Mononuclear cell (primary cell): ENCODE results near the gene EVX2. TPM values are rescaled to one million over a fixed set of nuclear protein-coding genes. Genes with fewer than 3 reads are reported as not detected.

Experiments
- H3K27me3 ChIP-seq: 2 replicates; pipeline ENCODE4 v1.6.0; 2011; ENCODE audit warnings: low read length, control low read depth; ENCODE audit not compliant: insufficient read depth
- H3K4me1 ChIP-seq: 2 replicates; pipeline ENCODE4 v1.5.1; 2011; ENCODE audit warnings: mild to moderate bottlenecking, low read length, control low read depth; ENCODE audit not compliant: insufficient read depth
- H3K4me3 ChIP-seq: 2 replicates; pipeline ENCODE4 v1.5.1; 2011; ENCODE audit warnings: mild to moderate bottlenecking, low read length, moderate library complexity
- H3K9me3 ChIP-seq: 2 replicates; pipeline ENCODE4 v1.5.1; 2011; ENCODE audit warnings: low read depth, mild to moderate bottlenecking, control low read depth, low read length
- total RNA-seq: library from RNA; depleted of rRNA; stranded (reverse); fragments of >200 nt; gene quantifications from one replicate; pipeline ENCODE4 v1.2.3, GENCODE V29; 2012

EVX2 gene
- total RNA-seq, result not detected

DNA sequence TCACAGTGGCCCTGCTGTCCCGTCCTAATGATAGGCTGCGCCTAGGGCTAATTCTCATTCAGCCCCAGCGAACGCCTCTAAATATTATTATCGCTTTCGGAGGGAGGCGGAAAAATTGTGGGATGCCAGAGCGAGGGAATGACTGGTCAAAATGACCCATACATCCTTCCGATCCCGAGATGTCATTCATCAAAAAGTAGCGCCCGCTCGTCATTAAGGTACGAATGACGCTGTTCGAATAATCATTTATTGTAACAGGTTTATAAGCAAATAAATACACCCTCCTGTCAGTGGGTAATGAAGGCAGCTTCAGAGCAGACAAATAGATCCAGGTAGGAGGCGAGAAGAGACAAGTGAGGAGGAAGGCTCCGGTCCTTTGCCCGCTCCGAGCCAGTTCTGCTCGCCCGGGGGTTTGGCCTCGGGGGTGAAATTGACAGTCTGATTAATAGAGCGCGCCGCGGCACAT, at the start of gene EVX2:
TSS of gene EVX2 (minus strand) at position 167 of the 466 bp plus-strand sequence. CDS start 186 bp downstream, outside the sequence.
- H3K4me3 ChIP-seq, result no peak within 1 kb of the TSS
- peaks cover 23% of the 10 kb centered on the region for H3K4me1 ChIP-seq
- H3K27me3 ChIP-seq, result peaks cover 96% of the 10 kb centered on the region
- H3K9me3 ChIP-seq, result no peaks in the 10 kb centered on the region

DNA sequence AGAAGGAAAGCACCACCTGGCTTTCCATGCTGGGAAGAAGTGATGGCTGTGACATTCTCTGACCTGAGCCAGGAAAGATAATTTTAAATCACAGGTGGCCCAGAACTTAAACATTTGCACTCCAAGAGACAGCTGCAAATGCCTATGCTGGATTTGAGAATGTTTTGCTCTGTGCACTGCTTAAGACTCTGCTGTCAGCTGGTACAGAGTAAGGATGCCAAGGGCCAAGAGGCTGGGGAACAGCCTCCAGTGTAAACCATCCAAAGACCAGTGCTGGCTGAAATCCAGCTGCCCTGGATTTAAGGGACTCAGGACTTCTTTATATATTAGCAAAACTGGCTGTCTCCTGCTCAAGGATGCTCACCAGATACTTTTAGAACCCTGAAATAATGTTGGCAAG, 49.6 kb upstream of the EVX2 start:
- peaks cover 30% of the 10 kb centered on the region for H3K4me1 ChIP-seq
- H3K4me3 ChIP-seq, result no peak overlapping the region
- H3K27me3 ChIP-seq, result peaks cover 92% of the 10 kb centered on the region
- H3K9me3 ChIP-seq, result no peaks in the 10 kb centered on the region

DNA sequence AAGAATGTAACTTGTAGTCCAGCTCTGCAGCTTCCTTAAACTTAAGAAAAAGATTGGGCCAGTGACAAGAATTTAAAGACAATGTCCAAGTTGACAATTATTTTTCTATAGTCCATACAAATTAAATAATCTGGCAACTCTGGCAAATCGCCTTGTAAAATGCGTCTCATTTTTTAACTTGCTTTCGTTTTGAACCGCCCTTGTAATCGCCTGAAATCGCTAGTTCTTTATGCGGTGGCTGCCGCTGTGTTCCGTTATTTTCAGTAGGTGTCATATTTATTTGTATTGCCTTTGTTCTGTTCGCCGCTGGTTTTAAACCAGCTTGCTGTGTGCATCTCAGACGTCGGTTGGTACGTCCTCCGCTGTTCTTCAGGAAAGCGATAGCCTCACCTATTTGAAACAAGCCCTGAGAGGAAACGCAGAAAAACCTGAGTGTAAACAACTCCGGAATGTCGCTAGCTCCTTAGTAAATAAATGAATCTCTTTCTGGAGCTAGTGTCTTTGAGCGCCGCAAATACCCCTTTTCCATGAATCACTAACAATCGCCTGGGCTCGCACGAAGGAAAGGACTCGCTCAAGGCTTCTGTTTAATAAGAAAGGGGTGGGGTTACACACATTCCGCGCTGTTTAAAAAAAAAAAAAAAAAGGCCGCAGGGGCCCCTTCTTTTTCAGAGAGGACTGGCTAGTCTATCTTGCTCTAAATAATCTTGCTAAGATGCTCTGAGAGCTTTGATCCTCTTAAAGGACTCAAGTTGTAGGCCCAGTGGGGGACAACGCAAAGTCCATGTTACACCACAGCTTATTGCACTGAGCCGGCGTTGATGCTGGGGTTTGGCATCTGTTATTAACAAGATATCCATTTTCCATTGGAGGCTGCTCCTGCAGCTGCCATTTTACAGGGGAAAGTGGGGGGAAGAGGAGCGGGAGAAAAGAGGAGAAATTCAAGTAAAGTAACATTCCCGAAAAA, 48.7 kb upstream of the EVX2 start:
- peaks cover 30% of the 10 kb centered on the region for H3K4me1 ChIP-seq
- no peaks in the 10 kb centered on the region for H3K9me3 ChIP-seq
- H3K4me3 ChIP-seq, result no peak overlapping the region
- peaks cover 92% of the 10 kb centered on the region for H3K27me3 ChIP-seq

DNA sequence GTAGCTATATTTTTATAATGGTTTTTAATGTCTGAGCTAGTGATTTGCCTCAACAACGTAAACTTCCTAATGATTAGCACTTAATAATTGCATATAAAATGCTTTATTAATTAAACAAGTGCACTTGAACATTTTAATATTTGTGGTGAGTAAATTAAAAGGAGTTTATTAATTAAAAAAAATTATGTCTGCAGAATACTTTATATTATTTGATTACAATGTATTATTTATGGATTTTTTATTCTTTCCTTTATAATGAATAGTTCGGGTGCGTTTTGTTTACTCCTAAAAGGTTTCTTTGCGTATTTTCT, 48.0 kb upstream of the EVX2 start:
- H3K27me3 ChIP-seq, result peaks cover 92% of the 10 kb centered on the region
- peaks cover 29% of the 10 kb centered on the region for H3K4me1 ChIP-seq
- H3K9me3 ChIP-seq, result no peaks in the 10 kb centered on the region
- H3K4me3 ChIP-seq, result no peak overlapping the region

DNA sequence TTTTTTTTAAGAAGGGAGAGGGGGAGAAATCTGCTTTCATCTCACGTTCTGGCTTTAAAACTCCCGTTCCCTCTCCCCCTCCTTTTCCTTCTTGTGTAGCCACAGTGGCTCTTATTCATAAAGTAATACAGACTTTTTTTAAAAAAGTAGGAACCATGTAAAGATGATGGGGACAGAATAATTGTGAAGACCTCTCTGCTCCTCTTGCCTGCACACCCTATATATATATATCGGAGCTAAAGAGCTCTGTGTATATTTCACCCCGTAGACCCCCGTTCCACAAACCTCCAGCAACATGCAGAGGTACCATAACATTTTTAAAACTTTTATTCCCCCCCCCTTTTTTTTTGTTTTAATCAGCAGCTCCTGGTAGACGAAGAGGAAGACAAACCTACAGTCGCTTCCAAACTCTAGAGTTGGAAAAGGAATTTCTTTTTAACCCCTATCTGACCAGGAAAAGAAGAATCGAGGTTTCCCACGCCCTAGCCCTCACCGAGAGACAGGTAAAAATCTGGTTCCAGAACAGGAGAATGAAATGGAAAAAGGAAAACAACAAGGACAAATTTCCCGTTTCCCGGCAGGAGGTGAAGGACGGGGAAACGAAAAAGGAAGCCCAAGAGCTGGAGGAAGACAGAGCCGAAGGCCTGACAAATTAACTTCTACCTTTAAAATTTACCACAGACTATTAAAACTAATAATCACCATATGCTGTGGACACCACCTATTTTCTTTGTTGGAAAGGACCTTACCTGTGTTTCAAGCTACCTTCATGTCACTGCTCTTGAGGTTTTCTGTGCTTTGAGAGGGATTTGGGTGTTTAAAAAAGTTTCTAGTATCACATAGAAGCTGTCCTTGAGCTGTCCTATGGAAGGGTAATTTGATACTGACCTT, 47.4 kb upstream of the EVX2 start:
- Histone ChIP-seq H3K4me3 (no peak overlapping the region), H3K9me3 (no peaks in the 10 kb centered on the region), H3K4me1 (peaks cover 24% of the 10 kb centered on the region), H3K27me3 (peaks cover 92% of the 10 kb centered on the region)

DNA sequence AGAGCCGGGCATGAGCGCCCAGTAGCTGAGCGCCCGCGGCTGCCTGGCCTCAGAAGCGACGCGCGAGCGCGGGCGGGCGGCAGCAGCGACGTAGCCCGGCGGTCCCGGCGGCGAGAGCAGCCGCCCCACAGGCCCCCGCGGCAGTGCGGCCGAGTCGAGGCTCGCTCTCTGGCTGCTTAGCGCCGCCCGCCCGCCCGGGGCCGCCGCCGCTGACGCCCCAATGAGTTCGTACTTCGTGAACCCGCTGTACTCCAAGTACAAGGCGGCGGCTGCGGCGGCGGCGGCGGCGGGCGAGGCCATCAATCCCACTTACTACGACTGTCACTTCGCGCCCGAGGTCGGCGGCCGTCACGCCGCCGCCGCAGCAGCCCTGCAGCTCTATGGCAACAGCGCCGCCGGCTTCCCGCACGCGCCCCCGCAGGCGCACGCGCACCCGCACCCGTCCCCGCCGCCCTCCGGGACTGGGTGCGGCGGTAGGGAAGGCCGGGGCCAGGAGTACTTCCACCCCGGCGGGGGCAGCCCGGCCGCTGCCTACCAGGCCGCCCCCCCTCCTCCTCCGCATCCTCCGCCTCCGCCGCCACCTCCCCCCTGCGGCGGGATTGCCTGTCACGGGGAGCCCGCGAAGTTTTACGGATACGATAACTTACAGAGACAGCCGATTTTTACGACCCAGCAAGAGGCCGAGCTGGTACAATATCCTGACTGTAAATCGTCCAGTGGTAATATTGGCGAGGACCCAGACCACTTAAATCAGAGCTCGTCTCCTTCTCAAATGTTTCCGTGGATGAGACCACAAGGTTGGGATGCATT, 46.6 kb upstream of the EVX2 start:
- peaks cover 23% of the 10 kb centered on the region for H3K4me1 ChIP-seq
- H3K9me3 ChIP-seq, result no peaks in the 10 kb centered on the region
- no peak overlapping the region for H3K4me3 ChIP-seq
- H3K27me3 ChIP-seq, result peaks cover 92% of the 10 kb centered on the region

DNA sequence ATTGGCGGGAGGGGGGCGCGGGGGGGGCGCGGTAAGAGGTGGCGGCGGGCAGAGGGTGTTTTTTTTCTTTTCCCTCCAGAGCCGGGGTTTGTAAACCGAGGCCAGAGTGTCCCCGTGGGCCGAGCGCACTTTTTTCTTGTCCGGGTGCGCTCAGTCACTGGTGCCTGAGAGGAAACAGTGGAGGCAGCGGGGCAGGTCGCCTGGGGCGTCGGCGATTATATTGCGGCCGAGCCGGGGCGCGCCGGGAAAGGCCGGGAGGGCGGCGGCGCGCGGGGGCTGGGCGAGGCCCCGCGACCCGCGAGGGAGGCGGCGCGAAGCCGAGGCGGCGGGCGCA, 46.0 kb upstream of the EVX2 start:
- peaks cover 92% of the 10 kb centered on the region for H3K27me3 ChIP-seq
- H3K4me3 ChIP-seq, result no peak overlapping the region
- H3K4me1 ChIP-seq, result peaks cover 23% of the 10 kb centered on the region
- H3K9me3 ChIP-seq, result no peaks in the 10 kb centered on the region

DNA sequence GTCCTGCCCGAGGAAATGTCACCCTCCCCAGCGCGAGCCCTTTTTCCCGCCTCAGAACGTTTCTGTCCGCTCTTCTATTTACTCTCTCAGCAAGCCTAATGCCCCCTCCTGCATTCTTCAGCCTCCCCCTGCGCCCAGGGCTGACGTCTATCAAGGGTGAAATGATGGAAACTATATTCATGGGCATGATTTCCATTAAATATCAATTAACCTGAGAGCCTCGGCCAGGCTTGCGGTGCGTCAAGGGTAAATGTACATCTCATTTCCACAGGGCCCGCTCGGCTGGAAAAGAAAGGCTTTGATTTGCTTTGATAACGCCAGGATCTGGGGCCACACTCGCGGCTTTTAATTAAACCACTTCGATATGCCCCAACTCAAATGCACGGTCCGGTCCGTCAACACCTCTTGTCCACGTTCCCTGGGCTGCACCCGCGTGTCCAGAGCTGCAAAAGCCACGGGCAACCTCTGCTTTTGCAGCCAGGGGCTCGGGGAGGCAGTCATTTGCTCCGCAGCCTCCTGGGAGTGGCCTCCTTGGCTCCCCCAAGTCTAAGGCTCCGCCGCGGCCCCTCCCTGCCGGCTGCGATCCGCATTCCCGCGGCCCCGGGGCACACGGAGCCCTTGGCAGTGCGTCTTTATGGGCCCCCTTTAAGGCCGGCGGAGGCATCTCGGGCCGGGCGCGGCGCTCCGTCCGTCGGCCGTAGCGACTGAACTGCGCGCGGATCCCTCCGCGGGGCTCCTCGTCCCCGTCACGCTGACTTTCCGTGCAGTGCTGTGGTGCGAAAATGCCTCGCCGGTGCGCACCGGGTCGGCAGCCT, 45.4 kb upstream of the EVX2 start, which contains the start of gene HOXD8:
TSS of gene HOXD8 (plus strand) at position 724 of the 815 bp plus-strand sequence. CDS start 662 bp downstream, outside the sequence.
- Histone ChIP-seq H3K9me3 (no peaks in the 10 kb centered on the region), H3K27me3 (peaks cover 92% of the 10 kb centered on the region), H3K4me3 (no peak within 1 kb of the TSS), H3K4me1 (peaks cover 23% of the 10 kb centered on the region)

DNA sequence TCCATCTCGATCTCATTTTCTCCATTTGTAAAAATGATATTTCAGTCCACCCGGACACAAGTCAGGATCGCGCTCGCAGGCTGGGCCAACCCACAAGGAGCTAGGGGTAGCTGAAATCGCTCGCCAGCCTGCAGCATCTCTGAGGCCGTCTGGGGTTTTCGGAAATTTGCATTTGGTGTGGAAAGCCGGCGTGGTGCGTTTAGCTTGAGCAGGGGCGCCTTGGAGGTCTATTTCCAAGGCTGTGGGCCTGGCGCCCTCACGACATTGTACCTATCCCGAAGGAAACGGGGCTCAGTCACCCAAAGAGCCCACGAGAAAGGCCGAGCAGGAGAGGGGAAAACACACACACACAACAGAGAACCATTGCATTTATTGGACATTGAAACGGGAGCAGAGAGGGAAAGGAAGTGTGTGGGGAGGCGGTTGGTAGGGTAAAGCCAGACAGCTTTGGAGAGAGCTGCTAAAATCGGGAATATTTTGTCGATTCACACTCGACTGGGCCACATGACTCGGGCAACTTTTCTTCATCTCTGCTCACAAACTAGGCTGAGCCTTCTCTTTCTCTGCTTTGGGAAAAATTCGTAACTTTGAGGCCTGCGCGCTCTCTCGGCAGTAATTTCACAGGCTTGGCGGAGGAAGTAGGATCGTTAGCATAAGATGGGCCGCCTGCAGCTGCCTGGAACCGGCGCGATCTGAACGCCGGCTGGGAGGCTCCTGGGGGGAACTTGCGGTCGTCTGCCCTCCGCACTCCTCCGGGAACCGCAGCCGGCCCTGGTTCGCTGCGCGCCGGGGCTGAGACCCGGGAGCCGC, 44.6 kb upstream of the EVX2 start:
- Histone ChIP-seq H3K9me3 (no peaks in the 10 kb centered on the region), H3K4me3 (no peak overlapping the region), H3K4me1 (peaks cover 23% of the 10 kb centered on the region), H3K27me3 (peaks cover 92% of the 10 kb centered on the region)

DNA sequence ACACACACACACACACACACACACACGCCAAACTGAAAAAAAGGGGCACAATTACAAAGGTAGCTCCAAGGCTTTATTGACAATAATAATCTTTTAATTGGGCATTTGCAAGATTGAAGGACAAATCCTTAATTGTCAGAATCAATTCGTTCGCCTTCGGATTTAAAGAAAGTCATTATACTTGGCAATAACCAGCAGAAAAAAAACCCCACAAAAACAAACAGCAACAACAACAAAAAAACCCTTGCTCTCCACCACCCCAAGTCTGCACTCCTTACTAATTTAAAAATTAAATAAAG, 44.0 kb upstream of the EVX2 start:
- Histone ChIP-seq H3K27me3 (peaks cover 92% of the 10 kb centered on the region), H3K4me3 (no peak overlapping the region), H3K9me3 (no peaks in the 10 kb centered on the region)

DNA sequence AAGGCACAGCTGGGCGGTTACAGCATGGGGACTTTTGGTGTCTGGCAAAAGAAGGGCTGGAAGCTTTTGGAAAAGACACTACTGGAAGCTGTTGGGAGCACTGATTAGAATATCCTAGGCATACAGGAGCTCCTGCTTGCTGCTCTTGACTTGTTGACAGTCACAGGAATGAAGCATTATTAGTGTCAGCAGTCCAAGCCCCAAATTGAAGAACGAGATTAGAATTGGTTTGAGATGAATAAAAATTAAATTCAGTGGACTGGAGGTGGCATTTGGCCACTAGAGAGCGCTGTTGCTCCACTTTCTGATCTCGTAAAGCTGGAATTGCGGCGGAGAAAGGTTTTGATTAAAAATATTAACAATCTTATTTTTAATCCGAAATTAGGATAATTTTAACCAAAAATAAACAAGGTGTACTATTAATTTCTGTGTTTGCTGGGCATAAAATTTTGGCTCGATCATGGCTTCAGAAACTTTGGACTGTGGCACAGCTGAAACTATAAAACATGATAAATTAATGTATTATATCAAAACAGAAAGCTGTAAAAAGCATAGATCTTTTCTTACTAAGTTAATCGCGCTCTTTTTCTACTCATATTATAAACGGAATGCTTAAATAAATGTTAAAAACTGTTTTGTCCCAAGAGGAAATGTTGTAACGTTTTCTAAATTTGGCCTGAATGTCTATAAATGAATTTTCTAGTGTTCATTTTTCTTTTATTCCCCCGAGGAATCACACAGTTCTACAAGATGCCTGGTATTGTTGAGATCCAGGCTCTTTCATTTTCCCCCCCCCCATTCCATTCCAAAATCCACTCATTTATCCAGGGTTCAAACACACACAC, 43.4 kb upstream of the EVX2 start:
- peaks cover 28% of the 10 kb centered on the region for H3K4me1 ChIP-seq
- H3K27me3 ChIP-seq, result peaks cover 92% of the 10 kb centered on the region
- H3K9me3 ChIP-seq, result no peaks in the 10 kb centered on the region
- no peak overlapping the region for H3K4me3 ChIP-seq

More for the DNA sequence above, 44.0 kb upstream of the EVX2 start:
- peaks cover 28% of the 10 kb centered on the region for H3K4me1 ChIP-seq

DNA sequence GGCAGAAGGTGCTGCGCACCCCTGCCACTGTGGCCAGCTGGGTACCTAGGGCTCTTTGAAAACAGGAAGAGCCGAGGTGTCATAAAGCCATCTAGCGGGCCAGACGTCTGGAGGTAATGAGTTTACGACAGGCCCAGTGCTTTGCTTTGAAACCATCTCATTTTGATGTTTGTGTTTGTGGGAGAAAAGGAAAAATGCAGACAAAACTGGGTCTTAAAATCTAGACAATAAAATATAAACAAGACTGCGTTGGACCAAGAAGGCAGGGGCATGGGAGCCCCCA, 42.0 kb upstream of the EVX2 start:
- H3K4me3 ChIP-seq, result no peak overlapping the region
- H3K4me1 ChIP-seq, result peaks cover 32% of the 10 kb centered on the region
- H3K27me3 ChIP-seq, result peaks cover 92% of the 10 kb centered on the region
- H3K9me3 ChIP-seq, result no peaks in the 10 kb centered on the region
